ENCODE data around the gene C1orf21. TPM values are rescaled to one million over a fixed set of nuclear protein-coding genes. Genes with fewer than 3 reads are reported as not detected.
A peak's percentile ranks its signal among the peaks of the same experiment; 100 is the strongest.

C1orf21 gene
- total RNA-seq, 2 donors from 2014 or later, result 10.4 to 15.2 TPM

DNA sequence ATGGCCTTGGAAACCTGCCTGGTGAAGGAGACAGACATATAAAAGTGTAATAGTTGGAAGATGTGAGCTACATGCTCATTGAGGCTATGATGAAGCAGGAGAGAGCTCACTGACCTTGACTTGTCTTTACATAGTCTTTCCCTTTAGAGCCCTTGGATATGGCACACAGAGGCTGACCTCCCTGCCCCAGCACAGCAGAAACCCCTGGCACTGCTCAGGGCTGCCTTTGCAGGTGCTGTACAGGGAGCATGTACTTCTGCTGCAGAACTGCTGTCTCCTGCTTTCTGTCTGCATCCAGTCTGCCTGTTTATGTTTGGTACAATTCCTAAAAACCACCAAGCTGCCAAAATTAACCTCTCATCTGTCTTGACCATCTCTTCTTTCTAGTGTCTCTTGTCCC, 80.5 kb downstream of the C1orf21 start:
- no peaks in the 10 kb centered on the region for H3K27me3 ChIP-seq (replicated peaks; ENCODE audit: insufficient read depth)
- TF ChIP-seq, protein P1, sequence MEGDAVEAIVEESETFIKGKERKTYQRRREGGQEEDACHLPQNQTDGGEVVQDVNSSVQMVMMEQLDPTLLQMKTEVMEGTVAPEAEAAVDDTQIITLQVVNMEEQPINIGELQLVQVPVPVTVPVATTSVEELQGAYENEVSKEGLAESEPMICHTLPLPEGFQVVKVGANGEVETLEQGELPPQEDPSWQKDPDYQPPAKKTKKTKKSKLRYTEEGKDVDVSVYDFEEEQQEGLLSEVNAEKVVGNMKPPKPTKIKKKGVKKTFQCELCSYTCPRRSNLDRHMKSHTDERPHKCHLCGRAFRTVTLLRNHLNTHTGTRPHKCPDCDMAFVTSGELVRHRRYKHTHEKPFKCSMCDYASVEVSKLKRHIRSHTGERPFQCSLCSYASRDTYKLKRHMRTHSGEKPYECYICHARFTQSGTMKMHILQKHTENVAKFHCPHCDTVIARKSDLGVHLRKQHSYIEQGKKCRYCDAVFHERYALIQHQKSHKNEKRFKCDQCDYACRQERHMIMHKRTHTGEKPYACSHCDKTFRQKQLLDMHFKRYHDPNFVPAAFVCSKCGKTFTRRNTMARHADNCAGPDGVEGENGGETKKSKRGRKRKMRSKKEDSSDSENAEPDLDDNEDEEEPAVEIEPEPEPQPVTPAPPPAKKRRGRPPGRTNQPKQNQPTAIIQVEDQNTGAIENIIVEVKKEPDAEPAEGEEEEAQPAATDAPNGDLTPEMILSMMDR (IDR thresholded peaks at IDR 0.05), result no peak
- no peak for ATAC-seq (ENCODE audit: insufficient number of reproducible peaks, low FRiP score, low read depth)

DNA sequence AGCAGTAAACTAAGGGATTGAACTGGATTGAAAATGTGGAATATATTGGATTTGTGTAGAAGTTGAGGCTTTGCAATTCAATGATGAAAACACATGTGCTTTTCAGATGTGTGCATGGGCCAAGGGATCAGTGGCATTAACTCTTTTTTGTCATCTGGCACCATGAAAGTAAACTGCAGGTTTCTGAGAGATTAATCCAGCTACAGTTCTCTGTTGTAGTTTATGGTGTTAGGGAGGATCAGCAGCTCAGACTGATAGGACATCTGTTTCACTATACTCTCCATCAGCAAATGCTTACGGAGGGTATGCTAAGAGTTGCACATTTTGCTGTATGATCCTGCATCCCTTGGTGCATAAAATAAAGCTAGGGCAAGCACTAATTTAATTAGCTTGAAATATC, 82.6 kb downstream of the C1orf21 start:
- Histone ChIP-seq H3K4me3 (no peak overlapping the region), H3K36me3 (no peaks in the 10 kb centered on the region), H3K27ac (no peak overlapping the region), H3K27me3 (replicated peaks; ENCODE audit: insufficient read depth) (no peaks in the 10 kb centered on the region), H3K4me1 (ENCODE audit: control insufficient read depth in 1 of 2, low read depth in 2 of 2) (peaks cover 2 to 16% of the 10 kb centered on the region in 2 donors), H3K9me3 (no peaks in the 10 kb centered on the region)
- ATAC-seq (ENCODE audit: insufficient number of reproducible peaks, low FRiP score, low read depth) (no peak), DNase-seq (ENCODE audit: low spot score) (no peak)
- TF ChIP-seq, protein P1 (IDR thresholded peaks at IDR 0.05), result no peak

More for the DNA sequence above, 80.5 kb downstream of the C1orf21 start:
- H3K9me3 ChIP-seq, result no peaks in the 10 kb centered on the region
- peaks cover 2 to 10% of the 10 kb centered on the region in 2 donors for H3K4me1 ChIP-seq (ENCODE audit: control insufficient read depth in 1 of 2, low read depth in 2 of 2)
- H3K27ac ChIP-seq, result no peak overlapping the region
- H3K36me3 ChIP-seq, result no peaks in the 10 kb centered on the region
- no peak for DNase-seq (ENCODE audit: low spot score)
- no peak overlapping the region for H3K4me3 ChIP-seq

DNA sequence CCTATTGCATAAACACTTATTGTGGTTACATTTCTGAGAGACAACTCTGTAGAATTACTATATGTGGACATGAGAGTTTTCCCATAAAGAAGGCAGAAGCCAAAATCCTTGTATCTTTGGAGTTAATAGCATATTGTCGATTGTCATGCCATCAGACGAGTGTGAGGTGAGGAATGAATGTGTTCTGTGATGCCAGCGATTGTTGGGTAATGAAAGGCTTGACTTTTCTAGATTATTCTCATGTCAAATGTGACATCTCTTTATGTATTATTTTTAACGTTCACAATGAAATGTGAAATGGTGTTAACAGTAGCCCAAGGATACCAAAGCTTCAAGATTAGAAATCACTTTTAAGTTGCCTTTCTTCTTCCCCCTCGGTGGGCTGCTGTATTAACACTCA, 84.9 kb downstream of the C1orf21 start:
- Histone ChIP-seq H3K4me1 (ENCODE audit: control insufficient read depth in 1 of 2, low read depth in 2 of 2) (peaks cover 2 to 16% of the 10 kb centered on the region in 2 donors), H3K36me3 (no peaks in the 10 kb centered on the region), H3K4me3 (no peak overlapping the region), H3K9me3 (no peaks in the 10 kb centered on the region), H3K27ac (peak overlapping the region in 1 of 2 donors; percentile 25), H3K27me3 (replicated peaks; ENCODE audit: insufficient read depth) (no peaks in the 10 kb centered on the region)
- DNase-seq (ENCODE audit: low spot score), result no peak
- TF ChIP-seq, protein P1 (IDR thresholded peaks at IDR 0.05), result no peak
- no peak for ATAC-seq (ENCODE audit: insufficient number of reproducible peaks, low FRiP score, low read depth)

DNA sequence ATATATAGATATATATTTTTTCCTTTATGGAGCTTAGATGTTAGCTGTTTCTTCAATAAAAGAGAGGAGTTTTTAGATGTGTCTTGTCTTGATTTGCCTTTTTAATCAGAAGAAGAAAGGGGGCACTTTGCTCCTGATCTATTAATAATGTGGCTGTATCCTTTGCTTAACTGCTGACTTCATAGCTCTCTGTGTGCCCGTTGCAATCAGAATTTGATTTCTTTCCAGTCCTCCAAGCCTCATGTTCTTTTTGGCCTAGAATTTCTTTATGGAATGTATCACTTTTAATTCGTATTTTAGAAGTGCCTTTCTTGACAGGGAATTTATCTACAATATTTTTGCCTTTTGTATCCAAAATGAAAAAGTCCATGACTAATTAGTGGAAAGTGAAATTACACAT, 85.3 kb downstream of the C1orf21 start:
- peaks cover 2 to 16% of the 10 kb centered on the region in 2 donors for H3K4me1 ChIP-seq (ENCODE audit: control insufficient read depth in 1 of 2, low read depth in 2 of 2)
- no peak for DNase-seq (ENCODE audit: low spot score)
- no peaks in the 10 kb centered on the region for H3K9me3 ChIP-seq
- H3K36me3 ChIP-seq, result no peaks in the 10 kb centered on the region
- no peaks in the 10 kb centered on the region for H3K27me3 ChIP-seq (replicated peaks; ENCODE audit: insufficient read depth)
- no peak overlapping the region for H3K4me3 ChIP-seq
- H3K27ac ChIP-seq, result peak overlapping the region; percentile 3 to 25
- no peak for ATAC-seq (ENCODE audit: insufficient number of reproducible peaks, low FRiP score, low read depth)
- TF ChIP-seq, protein P1 (IDR thresholded peaks at IDR 0.05), result no peak

DNA sequence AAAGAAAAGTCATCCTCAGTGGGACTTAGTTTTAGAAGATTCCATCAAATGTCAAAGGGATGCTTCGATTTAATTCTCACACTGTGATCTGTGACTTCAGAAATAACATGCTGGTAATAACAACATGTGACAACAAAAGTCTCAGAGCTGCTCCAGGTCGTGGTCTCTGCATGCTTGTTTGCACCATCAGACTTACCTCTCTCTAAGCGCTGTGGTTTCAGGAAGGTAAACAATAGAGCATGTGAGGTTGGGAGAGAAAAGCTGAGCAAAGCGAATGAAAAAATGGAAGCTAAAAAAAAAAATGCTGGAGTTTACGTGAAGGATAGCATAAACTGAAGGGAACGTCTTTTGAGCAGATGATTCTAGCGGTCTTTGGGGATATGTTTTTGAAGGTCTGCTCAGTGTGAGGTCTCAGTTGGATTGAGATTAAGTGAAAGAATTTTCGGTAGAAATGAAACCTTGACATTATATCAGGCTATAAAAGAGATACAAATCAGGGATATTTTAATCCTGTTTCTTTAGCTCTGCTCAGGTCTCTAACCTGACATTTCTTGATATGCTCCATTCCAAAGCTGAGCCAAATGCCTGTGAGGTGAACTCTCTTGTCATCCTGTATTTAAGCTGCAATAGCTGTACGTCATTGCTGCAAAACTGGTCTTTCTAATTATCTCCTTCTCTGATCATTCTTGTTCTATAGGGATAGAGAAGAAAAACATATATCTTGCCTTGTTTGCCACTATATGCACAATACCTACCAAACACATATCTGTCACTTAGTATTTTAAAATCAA, 86.5 kb downstream of the C1orf21 start:
- DNase-seq (ENCODE audit: low spot score), result no peak
- H3K27ac ChIP-seq, result no peak overlapping the region
- no peaks in the 10 kb centered on the region for H3K36me3 ChIP-seq
- TF ChIP-seq, protein P1 (IDR thresholded peaks at IDR 0.05), result no peak
- peaks cover 2 to 16% of the 10 kb centered on the region in 2 donors for H3K4me1 ChIP-seq (ENCODE audit: control insufficient read depth in 1 of 2, low read depth in 2 of 2)
- no peaks in the 10 kb centered on the region for H3K27me3 ChIP-seq (replicated peaks; ENCODE audit: insufficient read depth)
- no peaks in the 10 kb centered on the region for H3K9me3 ChIP-seq
- ATAC-seq (ENCODE audit: insufficient number of reproducible peaks, low FRiP score, low read depth), result no peak
- H3K4me3 ChIP-seq, result no peak overlapping the region
